HG03159 (cell line): ENCODE results near the gene MMP19.
"Not testable (repeated sequence)": the region's sequence is repeated elsewhere in the genome, so short reads cannot be mapped to it uniquely, and the experiment has no call there.

Experiments used
- ATAC-seq: cut with Tn5 transposase; IDR thresholded peaks from one replicate; pipeline ENCODE4 v1.9.1; 2021; ENCODE audit warnings: mild to moderate bottlenecking, moderate library complexity; ENCODE audit not compliant: unreplicated experiment

MMP19 gene

GRCh38 chr12:55842681-55843429, at the start of gene MMP19:
Gene MMP19 (minus strand): TSS chr12:55842936. CDS start chr12:55842830, 106 bp downstream.
- no peak for ATAC-seq

GRCh38 chr12:55891310-55891709, 48.6 kb upstream of the MMP19 start:
- no peak for ATAC-seq

- ATAC-seq, result no peak
Observed at GRCh38 chr12:55885113-55885512, 42.4 kb upstream of the MMP19 start.

- ATAC-seq, result no peak
Observed at GRCh38 chr12:55877824-55878223, 35.1 kb upstream of the MMP19 start.

GRCh38 chr12:55875704-55876467, 33.1 kb upstream of the MMP19 start:
- ATAC-seq, result no peak

GRCh38 chr12:55874443-55874842, 31.7 kb upstream of the MMP19 start:
- no peak for ATAC-seq

GRCh38 chr12:55866454-55867004, 23.8 kb upstream of the MMP19 start:
- ATAC-seq, result not testable (repeated sequence)

GRCh38 chr12:55865327-55865726, 22.6 kb upstream of the MMP19 start:
- ATAC-seq, result no peak

GRCh38 chr12:55862931-55863330, 20.2 kb upstream of the MMP19 start:
- ATAC-seq, result not testable (repeated sequence)

GRCh38 chr12:55862286-55862685, 19.6 kb upstream of the MMP19 start:
- no peak for ATAC-seq

GRCh38 chr12:55861871-55862270, 19.1 kb upstream of the MMP19 start:
- no peak for ATAC-seq

GRCh38 chr12:55861396-55861795, 18.7 kb upstream of the MMP19 start:
- no peak for ATAC-seq

- ATAC-seq, result no peak
Observed at GRCh38 chr12:55852740-55853139, 10.0 kb upstream of the MMP19 start.

- no peak for ATAC-seq
Observed at GRCh38 chr12:55850893-55851292, 8.2 kb upstream of the MMP19 start.

- no peak for ATAC-seq
Observed at GRCh38 chr12:55850401-55850800, 7.7 kb upstream of the MMP19 start.

GRCh38 chr12:55849616-55850343, 7.0 kb upstream of the MMP19 start:
- ATAC-seq, result no peak

GRCh38 chr12:55847603-55848291, 5.0 kb upstream of the MMP19 start:
- ATAC-seq, result no peak

GRCh38 chr12:55847033-55847432, 4.3 kb upstream of the MMP19 start:
- no peak for ATAC-seq

GRCh38 chr12:55845785-55846496, 3.2 kb upstream of the MMP19 start:
- no peak for ATAC-seq

GRCh38 chr12:55845361-55845760, 2.6 kb upstream of the MMP19 start:
- ATAC-seq, result no peak
